CD4-positive, alpha-beta T cell treated with Interleukin-10 for 1 hour (primary cell): Measurements from ENCODE around the gene LYRM4.

Source experiments
- DNase-seq: peaks from one replicate; pipeline ENCODE4 v3.0.0-alpha.2; 2020

LYRM4 gene

DNA sequence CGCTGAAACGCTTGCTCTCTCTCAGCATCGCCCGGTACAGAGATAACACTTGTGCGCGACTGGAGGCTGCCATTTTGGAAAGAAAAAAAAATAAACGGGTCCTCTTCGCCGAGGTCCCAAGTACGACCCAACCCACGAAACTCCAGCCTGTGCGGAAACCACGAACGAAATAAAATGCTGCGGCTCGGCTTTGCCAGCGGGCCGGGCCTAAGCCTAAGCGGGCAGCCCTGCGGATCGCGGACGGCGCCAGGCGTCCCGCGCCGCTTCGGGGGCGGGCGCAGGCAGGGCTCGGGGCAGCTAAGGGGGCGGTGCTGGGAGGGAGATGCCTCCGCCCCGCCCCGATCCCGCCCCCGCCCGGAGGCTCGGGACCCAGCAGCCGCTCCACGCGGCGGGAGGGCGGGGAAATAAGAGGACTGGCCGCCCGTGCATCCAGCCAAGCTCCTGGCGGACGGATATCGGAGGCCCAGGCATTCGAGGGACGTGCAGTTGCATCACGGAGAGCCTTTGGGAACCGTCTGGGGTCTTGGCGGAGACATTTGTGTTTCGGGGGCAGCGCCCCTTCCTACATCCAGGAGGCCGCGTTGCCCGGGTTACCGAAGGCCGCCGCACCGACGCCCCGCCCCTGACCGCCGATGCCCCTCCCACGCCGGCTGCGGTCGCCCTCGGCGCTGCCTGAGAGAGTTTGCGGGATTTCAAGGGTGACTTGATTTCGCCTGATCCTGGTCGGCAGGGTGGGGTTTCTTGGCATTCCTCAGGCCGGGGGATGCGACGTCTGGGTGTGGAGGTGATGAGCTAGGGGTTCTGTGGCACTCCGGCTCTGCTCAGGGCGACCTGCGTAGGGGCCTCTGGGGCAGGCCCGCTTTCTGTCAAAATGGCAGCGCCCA, at the start of gene LYRM4, which contains the start of gene FARS2:
Gene LYRM4 (minus strand): TSS at position 290 of the 884 bp plus-strand sequence. CDS start 217 bp downstream, at position 73.
Gene FARS2 (plus strand): TSS at position 853 of the 884 bp plus-strand sequence.
- DNase-seq: peak; percentile 92

DNA sequence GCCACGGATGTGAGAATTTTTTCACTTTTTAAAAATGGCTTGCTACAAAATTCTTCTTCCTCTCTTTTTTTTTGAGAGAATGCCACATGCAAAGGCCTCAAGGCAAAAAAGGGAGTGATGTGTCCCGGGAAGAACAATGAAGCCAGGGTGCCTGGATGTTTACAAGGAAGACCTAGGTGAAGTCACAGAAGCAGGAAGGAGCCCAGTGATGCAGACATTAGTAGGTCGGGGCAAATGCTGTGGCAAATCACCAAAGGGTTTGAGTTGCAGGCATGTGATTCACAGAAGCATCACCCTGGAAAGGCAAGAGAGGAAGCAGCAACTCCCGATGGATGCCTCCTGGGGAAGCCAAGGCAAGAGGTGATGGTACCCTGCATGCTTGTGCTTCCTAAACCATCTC, 47.3 kb upstream of the LYRM4 start:
- DNase-seq: no peak

DNA sequence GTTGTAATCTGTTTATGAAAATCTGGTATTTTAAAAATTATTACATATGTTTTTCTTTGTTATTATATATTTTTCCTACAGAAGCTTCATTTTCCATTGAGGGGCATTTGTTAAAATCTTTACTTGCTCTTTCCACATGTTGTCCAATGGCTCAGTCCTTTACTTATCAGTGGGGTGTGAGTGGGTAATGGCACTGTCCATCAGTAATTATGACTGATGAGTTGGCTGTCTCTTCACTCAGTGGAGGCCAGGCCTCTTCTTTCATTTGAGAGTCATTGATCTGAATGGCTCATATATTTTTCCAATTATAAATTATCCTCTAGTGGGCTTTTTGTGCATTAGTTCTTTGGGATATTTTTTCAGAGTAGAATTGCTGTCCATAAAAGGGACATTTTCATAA, 46.3 kb upstream of the LYRM4 start:
- DNase-seq: no peak

DNA sequence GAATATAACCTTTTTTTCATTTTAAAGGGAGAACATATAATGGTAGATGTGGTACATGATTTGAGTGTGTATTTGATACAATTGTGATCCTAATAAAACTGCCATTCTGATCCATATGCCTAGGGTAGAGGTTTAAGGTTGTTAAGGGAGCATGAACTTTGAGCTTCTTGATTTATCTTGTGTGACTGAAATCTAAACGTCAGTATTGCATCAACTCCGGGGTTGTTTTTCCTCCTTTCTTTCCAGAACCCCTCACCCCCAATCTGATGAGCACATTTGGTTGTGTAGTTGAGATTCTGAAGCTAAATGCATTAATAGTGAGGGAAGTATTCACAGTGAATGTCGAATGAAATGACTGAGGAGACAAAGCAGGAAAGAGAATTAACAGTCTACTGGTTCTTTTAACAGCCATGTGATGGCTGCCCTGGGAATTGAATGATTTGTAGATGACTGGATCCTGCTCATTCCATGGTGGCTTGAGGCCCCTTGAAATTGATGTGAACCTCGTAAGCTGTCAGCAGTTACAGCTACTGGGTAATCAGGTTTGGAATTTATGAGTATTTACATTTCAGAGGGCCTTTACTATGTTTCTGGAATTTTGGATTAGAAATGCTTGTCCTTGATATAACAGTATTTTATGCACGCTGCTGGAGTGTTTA, 45.3 kb upstream of the LYRM4 start:
- no peak for DNase-seq

DNA sequence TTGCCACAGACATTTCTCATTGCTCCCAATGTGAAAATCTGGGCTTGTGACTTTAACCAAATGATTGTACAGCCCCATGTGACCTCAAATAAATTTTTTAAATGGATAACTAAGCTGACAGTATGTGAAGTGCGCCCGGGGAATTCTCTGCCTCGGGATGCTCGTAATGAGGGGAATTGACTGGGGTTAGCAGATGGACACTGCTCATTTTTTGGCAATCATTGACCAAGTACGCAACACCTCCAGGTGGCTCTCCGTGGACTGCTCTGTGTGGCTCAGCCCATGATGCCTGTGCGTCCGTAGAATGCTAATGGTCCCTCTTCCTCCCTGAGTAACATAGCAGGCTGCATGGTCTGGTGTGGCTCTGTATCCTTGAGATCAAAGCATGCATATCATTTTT, 42.9 kb upstream of the LYRM4 start:
- no peak for DNase-seq

DNA sequence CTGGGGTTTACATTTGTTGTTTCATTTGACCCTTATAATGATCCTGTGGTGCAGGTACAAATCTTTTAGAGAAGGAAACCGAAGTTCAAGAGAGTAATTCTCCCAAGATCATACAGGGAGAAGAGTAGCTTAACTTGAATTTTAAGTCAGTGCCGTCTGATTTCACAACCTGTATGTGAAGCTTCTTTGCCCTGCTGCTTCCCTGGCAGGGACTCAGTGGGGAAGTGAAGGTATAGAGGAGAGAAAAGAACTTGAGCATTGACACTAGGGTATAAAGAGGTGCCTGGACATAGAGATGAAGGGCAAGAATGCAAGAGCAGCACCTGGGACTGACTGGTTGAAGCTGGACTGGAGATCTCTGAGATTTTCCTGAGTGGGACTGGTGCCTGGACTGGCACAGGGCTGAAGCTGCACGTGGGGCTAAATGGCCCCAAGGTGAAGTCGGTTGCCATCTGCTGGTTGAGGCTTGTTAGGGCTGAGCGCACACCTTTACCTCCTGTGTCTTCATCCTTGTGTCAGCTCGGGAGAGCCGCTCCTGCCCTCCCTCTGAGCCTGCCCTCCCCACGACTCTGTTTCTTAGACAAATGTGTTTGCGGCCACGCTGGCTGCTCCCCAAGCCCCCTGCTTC, 42.4 kb upstream of the LYRM4 start:
- peak; percentile 69 for DNase-seq

DNA sequence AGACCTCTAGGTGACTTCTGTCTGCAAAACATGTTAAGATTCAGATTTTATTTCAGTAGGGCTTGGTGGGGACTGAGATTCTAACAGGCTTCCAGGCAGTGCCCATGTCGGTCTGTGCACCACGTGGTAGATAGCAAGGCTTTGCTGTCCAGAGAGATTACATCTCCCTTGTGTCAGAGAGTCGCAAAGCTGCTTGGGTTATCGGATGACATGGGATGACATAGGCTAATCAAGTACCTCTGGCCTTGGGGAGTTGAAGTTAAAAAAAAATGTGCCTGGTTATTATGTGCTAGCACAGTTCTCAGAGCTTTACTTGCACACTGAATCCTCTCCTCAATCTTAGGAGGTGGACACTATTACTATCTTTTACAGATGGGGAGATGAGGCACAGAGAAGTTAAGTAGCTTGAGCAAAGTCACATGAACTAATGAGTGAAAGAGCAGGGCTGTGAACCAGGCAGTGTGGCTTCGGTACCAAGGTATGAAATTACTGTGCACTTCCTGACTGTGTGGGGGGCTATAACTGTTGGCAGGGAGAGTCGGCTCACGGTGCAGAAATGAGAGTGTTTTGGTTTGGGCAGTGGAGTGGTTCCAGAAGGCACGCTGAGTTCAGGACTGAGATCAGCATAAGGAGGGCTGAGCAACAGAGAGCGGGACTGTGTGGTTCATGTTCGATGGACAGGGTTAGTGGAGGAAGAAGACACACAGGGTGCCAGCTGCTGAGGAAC, 41.6 kb upstream of the LYRM4 start:
- peak; percentile 9 for DNase-seq

DNA sequence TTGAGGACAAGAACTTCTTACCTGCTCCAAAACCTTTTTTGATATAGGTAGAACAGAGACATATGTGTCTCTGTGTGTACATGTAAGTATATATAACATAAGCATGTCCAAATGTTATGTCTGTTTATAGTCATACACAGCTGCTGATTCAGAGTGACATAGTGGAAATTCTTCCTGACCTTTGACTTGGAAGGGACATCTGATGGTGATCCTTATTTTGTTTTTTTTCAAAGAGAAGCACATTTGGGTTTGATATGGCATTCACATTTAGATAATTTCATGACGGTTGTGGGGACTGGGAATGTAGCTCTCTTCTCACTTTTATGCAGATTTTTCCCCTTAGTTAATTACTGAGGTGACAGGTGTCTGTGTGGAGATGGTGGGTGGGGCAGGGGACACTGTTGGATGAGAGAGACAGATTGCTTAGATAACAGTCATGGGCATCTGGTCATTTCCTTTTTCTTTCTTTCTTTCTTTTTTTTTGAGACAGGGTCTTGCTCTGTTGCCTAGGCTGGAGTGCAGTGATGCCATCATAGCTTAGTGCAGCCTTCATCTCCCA, 39.5 kb upstream of the LYRM4 start:
- DNase-seq: no peak

DNA sequence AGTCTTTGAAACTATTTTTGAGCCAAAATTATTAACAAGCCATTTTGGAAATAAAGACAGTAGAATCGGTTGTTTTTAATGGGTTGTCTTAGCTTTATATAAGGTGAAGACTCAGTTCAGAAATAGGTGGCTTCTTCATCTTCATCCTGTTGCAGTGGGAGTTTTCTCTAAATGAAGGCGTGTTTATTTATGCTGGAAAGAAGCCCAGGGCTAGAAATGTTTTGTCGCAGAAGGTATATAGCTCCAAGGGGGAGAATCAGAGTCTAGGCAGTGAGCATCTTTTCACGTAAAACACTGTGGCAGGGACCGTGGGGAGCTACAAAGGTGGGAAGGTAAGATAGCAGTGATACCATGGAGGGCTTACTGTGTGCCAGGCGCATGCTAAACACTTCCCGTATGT, 34.9 kb upstream of the LYRM4 start:
- DNase-seq: no peak

DNA sequence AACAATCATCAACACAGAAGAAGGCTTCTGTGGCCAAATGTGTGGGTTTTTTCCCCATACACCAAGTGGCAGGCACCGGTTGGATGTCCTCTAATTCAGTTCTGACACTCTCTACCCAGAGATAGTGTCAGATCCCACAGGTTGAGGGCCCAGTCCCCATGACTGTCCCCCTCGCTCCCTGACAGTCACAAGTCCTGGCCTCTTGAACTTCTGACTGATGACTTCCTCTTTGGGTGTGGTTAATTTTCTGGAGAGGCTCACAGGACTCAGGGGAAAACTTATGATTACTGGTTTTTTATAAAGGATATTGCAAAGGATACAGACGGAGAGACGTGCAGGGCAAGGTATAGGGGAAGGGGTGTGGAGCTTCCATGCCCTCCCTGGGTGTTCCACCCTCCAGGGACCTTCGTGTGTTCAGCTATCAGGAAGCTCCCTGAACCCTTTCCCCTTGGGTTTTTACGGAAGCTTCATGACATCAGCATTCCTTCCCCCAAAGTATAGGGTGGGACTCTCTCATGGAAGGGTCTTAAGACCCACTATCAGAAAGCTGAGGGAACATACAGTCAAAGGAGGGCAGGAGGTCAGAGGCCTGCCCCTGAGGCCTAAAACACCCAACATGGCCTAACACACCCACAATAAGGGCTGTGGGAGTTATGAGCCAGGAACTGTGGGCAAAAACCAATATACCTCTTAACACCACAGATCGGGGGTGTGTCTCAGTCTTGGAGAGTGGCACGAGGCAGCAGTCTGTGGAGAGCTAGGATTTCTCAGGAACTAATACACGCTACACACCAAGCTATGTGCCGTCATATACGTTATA, 33.9 kb upstream of the LYRM4 start:
- DNase-seq: no peak

DNA sequence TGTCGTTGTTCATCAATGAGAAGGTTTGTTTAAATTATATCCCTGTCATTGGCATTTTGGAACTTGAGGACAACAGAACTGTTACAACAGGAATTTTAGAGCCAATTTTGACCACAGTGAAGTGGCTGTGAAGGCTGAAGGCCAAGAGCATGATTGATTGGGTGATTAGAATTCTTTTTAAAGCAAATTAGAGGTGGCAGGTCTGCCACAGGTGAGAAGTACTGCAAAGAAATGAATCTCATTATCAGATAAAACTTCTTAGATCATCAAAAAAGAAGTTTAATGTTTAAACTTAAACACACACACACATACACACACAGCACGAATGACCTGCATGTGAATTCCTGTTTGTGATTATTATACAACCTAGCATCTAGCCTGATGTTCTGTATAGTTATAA, 32.9 kb upstream of the LYRM4 start:
- no peak for DNase-seq

DNA sequence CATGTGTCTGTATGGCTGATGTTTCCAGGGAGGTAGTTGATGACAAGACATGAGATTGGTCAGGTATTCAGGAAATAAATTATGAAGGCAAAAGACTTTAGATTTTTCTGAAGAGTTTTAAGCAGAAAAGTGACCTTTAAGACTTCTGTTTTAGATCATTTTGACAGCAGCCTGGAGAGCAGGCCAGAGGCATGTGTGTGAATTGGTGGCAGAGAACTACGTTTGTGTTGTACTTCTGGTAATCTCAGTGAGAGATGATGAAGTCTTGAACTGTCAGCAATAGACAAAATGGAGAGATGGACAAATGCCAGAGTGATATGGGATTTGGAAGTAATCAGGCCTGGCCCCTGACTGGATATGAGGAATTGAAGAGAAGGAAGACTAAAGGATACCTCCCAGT, 31.4 kb upstream of the LYRM4 start:
- no peak for DNase-seq

DNA sequence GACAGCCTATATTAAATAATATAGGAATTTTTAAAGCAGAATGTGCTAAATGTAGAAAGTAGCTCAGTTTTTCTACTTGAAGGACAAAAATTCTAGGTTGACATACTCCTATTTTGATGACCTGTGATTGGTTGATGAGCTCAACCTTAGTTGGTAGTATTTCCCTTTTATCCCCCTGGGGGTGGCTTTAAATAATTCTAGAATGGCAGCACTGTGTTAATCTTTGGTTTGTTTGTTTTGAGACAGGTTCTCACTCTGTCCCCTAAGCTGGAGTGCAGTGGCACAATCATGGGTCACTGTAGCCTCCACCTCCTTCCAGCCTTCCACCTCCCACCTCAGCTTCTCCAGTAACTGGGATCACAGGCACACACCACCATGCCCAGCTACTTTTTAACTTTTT, 29.8 kb upstream of the LYRM4 start:
- no peak for DNase-seq

DNA sequence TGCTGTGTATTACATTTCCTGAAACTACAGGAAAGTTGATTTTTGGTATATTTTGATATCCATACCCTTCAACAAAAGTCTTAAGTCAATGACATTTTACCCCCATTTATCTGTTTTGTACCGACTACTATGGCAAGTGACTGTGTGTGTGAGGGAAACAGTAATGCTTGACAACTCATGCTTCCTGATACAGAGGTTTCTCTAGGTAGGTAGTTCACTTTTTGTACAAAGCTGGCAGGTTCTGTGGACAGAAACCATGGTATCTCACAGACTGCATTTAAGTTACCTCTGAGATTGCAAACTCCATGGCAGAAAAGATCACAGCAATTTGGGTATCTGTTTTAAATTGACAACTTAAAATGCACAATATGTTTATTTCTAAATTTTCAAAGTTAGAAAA, 29.3 kb upstream of the LYRM4 start:
- no peak for DNase-seq

DNA sequence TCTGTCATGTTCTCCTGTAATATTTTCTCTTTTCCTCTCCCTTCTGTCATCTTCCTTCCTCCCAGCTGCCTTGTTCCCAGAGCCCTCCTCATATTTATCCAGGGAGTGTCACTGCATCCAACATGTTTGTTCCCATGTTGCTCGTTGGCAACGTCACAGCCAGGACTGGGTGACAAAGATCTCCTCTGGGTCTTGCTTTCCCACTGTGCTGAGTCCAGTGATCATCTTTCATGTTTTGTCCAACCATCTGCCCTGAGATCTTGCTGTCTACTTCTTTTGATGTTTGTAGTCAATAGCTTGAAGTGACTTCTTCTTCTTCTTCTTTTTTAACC, 27.2 kb upstream of the LYRM4 start:
- DNase-seq: no peak

DNA sequence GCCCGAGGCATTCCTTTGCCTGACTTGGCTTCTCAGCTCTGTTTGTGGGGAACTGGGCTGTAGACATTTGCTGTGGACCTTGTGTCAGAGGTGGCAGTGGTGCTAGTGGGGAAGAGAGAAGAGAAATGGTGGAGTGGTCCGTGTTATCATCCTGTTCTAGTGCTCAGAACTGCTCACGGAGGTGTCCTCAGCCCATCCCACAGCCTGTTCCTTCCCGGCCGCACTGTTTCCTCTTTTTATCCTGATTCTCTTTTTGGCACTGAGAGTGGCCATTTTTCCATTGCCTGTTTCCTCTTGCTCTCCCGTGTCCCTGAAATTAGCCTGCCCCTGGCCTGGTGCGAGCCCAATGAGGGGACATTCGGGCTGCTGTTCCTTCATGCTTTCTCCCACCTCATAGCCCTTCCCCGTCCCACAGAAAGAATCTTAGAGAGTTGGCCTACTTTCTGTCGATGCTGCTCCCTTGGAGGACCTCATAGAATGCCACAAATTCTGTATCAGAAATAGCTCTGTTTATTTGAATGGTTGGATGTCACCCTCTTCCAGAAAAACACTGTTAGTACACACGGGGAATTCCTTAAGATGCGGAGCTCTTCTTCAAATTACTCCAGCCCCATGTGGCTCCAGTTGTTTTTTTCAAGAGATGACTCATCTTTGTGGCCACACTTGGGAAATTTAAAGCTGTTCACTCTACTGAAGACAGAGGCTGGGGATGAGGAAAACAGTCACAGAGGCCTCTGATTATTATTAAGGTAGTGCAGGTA, 26.6 kb upstream of the LYRM4 start:
- DNase-seq: no peak

DNA sequence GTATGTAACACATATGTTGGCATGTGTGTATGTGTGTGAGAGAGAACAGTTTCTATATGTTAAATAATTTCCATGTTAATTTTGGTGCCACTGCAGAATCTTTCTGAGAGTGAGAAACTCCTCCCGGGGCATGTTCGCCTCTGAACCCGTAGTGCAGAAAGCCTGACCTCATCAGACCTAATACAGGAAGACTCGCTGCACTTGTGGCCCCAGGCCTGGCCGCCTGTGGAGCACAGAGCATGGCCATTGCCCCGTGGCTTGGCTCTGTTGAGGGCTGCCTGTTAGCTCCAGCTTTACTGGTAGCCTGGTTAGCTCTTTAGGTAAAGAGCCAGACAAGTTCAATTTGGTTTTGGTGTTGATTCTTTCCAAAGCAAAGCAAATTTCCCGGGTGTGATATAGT, 26.0 kb upstream of the LYRM4 start:
- DNase-seq: no peak

DNA sequence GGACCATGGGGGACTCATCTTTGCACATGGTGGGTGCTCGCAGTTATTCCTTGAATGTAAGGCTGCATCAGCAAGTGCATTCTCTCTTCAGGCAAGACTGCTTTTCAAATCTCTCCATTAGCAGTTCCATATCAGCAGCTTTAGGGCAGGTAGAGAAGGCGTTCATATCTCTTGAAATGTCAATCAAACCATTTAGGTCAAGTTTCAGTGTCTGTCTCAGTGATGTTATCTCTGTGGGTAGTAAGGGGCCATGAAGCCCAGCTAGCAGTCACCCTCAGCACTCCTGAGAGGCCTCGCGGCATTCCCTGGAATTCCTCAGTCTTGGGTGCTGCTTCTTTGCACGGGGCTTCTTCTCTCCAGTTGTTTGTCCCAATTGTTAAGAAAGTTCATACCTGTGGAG, 24.8 kb upstream of the LYRM4 start:
- DNase-seq: no peak

DNA sequence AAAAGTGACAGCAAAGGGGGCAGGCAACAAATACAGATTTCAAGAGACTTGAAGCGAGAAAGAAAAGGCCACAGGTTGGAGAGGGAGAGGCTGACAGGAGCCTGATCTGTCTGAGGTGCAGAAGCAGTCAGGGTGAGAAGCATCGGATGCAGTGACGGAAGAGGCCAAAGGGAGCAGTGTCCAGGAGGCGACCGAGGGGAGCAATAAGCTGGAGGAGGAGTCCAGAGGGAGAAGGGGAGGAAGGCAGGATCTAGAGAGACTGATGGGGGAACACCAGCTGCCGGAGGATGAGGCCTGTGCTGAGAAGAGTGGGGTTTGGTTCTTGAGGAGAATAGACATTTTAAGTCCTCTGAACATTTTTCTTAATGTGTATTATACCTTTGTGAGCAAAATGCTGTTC, 24.3 kb upstream of the LYRM4 start:
- DNase-seq: no peak

DNA sequence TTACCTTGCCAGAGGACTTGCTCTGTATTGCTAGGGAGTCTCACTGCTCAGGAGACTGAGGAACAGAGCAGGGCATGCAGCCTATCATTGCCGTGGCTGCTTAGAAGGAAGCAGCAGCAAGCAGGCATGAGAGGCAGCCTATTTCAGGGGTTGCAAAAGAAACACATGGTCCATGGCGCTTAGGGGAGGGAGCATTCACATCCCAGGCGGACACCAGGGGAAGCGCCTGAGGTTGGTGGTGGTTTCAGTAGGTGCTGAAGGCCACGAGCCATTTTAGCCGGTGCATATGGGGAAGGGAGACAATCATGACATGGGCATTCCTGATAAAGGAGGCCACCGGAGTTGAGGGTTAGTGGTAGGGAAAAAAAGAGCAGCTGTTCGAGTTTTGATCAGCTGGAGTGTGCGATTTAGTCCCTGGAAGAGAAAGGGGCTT, 21.5 kb upstream of the LYRM4 start:
- no peak for DNase-seq

DNA sequence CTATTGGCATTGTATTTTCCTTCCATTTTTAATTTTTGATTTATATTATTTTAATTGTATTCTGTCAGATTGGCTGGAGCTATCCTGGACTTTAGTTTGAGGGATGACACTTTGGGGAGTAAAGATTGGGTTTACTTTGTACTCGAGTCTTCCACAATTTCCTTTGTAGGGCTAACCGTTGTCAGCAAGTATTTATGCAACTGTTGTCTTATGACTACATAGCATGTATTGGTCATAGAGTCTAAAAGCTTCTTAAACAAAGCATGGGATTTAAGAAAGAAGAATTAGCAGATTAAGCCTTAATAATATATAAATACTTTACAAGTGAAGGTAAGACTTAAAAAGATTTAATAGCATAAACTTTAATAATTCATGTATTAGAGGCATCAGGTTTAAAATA, 20.2 kb upstream of the LYRM4 start:
- no peak for DNase-seq
